Measurements from ENCODE around the gene GTF3C4. TPM values are rescaled to one million over a fixed set of nuclear protein-coding genes. Genes with fewer than 3 reads are reported as not detected.

Gene GTF3C4
- total and polyA plus RNA-seq, 2 of the 8 experiments (the other 6 are each of a cell fraction or from before 2014, with no cell fraction given), result 6.8 to 39.2 TPM

GRCh38 chr9:132721661-132722060 lies 51.4 kb downstream of the GTF3C4 start (continued):
- TF ChIP-seq HDAC2 (IDR thresholded peaks at IDR 0.05; ENCODE audit: borderline replicate concordance in 1 of 2, low read depth in 2 of 2, low read length in 2 of 2), result no peak

Measured in H1 (cell line).